ENCODE measurements around the gene NDST3. TPM values are rescaled to one million over a fixed set of nuclear protein-coding genes. Genes with fewer than 3 reads are reported as not detected.

Gene NDST3
- total and polyA plus RNA-seq, 5 donors from 2014 or later: not detected

- Mint-ChIP-seq H3K4me1 (no peaks in the 10 kb centered on the region), H3K4me3 (no peak overlapping the region), H3K36me3 (no peaks in the 10 kb centered on the region), H3K27ac (no peak overlapping the region), H3K9me3 (peaks cover 0 to 5% (median 1%) of the 10 kb centered on the region in 7 donors), H3K27me3 (no peaks in the 10 kb centered on the region)
- ATAC-seq (ENCODE audit: low read depth in 2 of 2) (no peak), DNase-seq (no peak)
- Histone ChIP-seq H3K27ac (ENCODE audit: insufficient read depth, low read length, poor library complexity, severe bottlenecking) (no peak overlapping the region), H3K4me3 (ENCODE audit: low read depth, low read length) (no peak overlapping the region), H3K36me3 (ENCODE audit: control insufficient read depth, insufficient read depth, low read length) (no peaks in the 10 kb centered on the region), H3K4me1 (ENCODE audit: control insufficient read depth, insufficient read depth, low read length, poor library complexity, severe bottlenecking) (no peaks in the 10 kb centered on the region), H3K27me3 (ENCODE audit: control insufficient read depth, insufficient read depth, low read length) (no peaks in the 10 kb centered on the region), H3K9me3 (ENCODE audit: control insufficient read depth in 2 of 2, low read length in 2 of 2) (no peaks in the 10 kb centered on the region)
These were observed 80.4 kb downstream of the NDST3 start for GRCh38 chr4:118114720-118115119.

- no peak overlapping the region for H3K4me3 Mint-ChIP-seq
- DNase-seq: no peak
- Histone ChIP-seq H3K9me3 (ENCODE audit: control insufficient read depth in 2 of 2, low read length in 2 of 2) (no peaks in the 10 kb centered on the region), H3K27me3 (ENCODE audit: control insufficient read depth, insufficient read depth, low read length) (no peaks in the 10 kb centered on the region), H3K27ac (ENCODE audit: insufficient read depth, low read length, poor library complexity, severe bottlenecking) (no peak overlapping the region), H3K4me1 (ENCODE audit: control insufficient read depth, insufficient read depth, low read length, poor library complexity, severe bottlenecking) (no peaks in the 10 kb centered on the region), H3K36me3 (ENCODE audit: control insufficient read depth, insufficient read depth, low read length) (no peaks in the 10 kb centered on the region), H3K4me3 (ENCODE audit: low read depth, low read length) (no peak overlapping the region)
- H3K36me3 Mint-ChIP-seq: no peaks in the 10 kb centered on the region
- H3K4me1 Mint-ChIP-seq: no peaks in the 10 kb centered on the region
- no peak for ATAC-seq (ENCODE audit: low read depth in 2 of 2)
- no peaks in the 10 kb centered on the region for H3K27me3 Mint-ChIP-seq
- H3K9me3 Mint-ChIP-seq: peaks cover 0 to 4% (median 0%) of the 10 kb centered on the region in 7 donors
- H3K27ac Mint-ChIP-seq: no peak overlapping the region
These were observed 86.0 kb downstream of the NDST3 start for GRCh38 chr4:118120120-118120760.

- Histone ChIP-seq H3K36me3 (ENCODE audit: control insufficient read depth, insufficient read depth, low read length) (no peaks in the 10 kb centered on the region), H3K27me3 (ENCODE audit: control insufficient read depth, insufficient read depth, low read length) (no peaks in the 10 kb centered on the region), H3K4me1 (ENCODE audit: control insufficient read depth, insufficient read depth, low read length, poor library complexity, severe bottlenecking) (no peaks in the 10 kb centered on the region), H3K27ac (ENCODE audit: insufficient read depth, low read length, poor library complexity, severe bottlenecking) (no peak overlapping the region), H3K4me3 (ENCODE audit: low read depth, low read length) (no peak overlapping the region), H3K9me3 (ENCODE audit: control insufficient read depth in 2 of 2, low read length in 2 of 2) (no peaks in the 10 kb centered on the region)
- Mint-ChIP-seq H3K36me3 (no peaks in the 10 kb centered on the region), H3K4me3 (no peak overlapping the region), H3K27ac (no peak overlapping the region), H3K9me3 (peaks cover 0 to 9% (median 5%) of the 10 kb centered on the region in 7 donors), H3K4me1 (no peaks in the 10 kb centered on the region), H3K27me3 (no peaks in the 10 kb centered on the region)
- no peak for ATAC-seq (ENCODE audit: low read depth in 2 of 2)
- no peak for DNase-seq
These were observed 90.7 kb downstream of the NDST3 start for GRCh38 chr4:118124997-118125396.

- Mint-ChIP-seq H3K27me3 (no peaks in the 10 kb centered on the region), H3K4me3 (no peak overlapping the region), H3K9me3 (peaks cover 0 to 2% (median 1%) of the 10 kb centered on the region in 7 donors), H3K36me3 (no peaks in the 10 kb centered on the region), H3K27ac (no peak overlapping the region), H3K4me1 (no peaks in the 10 kb centered on the region)
- H3K9me3 ChIP-seq (ENCODE audit: control insufficient read depth in 2 of 2, low read length in 2 of 2): no peaks in the 10 kb centered on the region
- ATAC-seq (ENCODE audit: low read depth in 2 of 2) (no peak), DNase-seq (no peak)
- H3K36me3 ChIP-seq (ENCODE audit: control insufficient read depth, insufficient read depth, low read length): no peaks in the 10 kb centered on the region
- no peak overlapping the region for H3K4me3 ChIP-seq (ENCODE audit: low read depth, low read length)
- H3K27me3 ChIP-seq (ENCODE audit: control insufficient read depth, insufficient read depth, low read length): no peaks in the 10 kb centered on the region
- H3K27ac ChIP-seq (ENCODE audit: insufficient read depth, low read length, poor library complexity, severe bottlenecking): no peak overlapping the region
- no peaks in the 10 kb centered on the region for H3K4me1 ChIP-seq (ENCODE audit: control insufficient read depth, insufficient read depth, low read length, poor library complexity, severe bottlenecking)
These were observed 105.0 kb downstream of the NDST3 start for GRCh38 chr4:118139241-118139640.

- Histone ChIP-seq H3K4me1 (ENCODE audit: control insufficient read depth, insufficient read depth, low read length, poor library complexity, severe bottlenecking) (no peaks in the 10 kb centered on the region), H3K36me3 (ENCODE audit: control insufficient read depth, insufficient read depth, low read length) (no peaks in the 10 kb centered on the region), H3K27ac (ENCODE audit: insufficient read depth, low read length, poor library complexity, severe bottlenecking) (no peak overlapping the region), H3K9me3 (ENCODE audit: control insufficient read depth in 2 of 2, low read length in 2 of 2) (no peaks in the 10 kb centered on the region), H3K27me3 (ENCODE audit: control insufficient read depth, insufficient read depth, low read length) (no peaks in the 10 kb centered on the region), H3K4me3 (ENCODE audit: low read depth, low read length) (no peak overlapping the region)
- no peaks in the 10 kb centered on the region for H3K4me1 Mint-ChIP-seq
- no peak overlapping the region for H3K4me3 Mint-ChIP-seq
- no peaks in the 10 kb centered on the region for H3K36me3 Mint-ChIP-seq
- DNase-seq: no peak
- no peak for ATAC-seq (ENCODE audit: low read depth in 2 of 2)
- no peaks in the 10 kb centered on the region for H3K27me3 Mint-ChIP-seq
- H3K27ac Mint-ChIP-seq: no peak overlapping the region
- peaks cover 0 to 3% (median 1%) of the 10 kb centered on the region in 7 donors for H3K9me3 Mint-ChIP-seq
These were observed 107.0 kb downstream of the NDST3 start for GRCh38 chr4:118141240-118141639.

- Mint-ChIP-seq H3K4me1 (no peaks in the 10 kb centered on the region), H3K4me3 (no peak overlapping the region), H3K27ac (no peak overlapping the region), H3K27me3 (no peaks in the 10 kb centered on the region), H3K36me3 (no peaks in the 10 kb centered on the region), H3K9me3 (peaks cover 0 to 4% (median 1%) of the 10 kb centered on the region in 7 donors)
- no peak overlapping the region for H3K27ac ChIP-seq (ENCODE audit: insufficient read depth, low read length, poor library complexity, severe bottlenecking)
- H3K36me3 ChIP-seq (ENCODE audit: control insufficient read depth, insufficient read depth, low read length): no peaks in the 10 kb centered on the region
- DNase-seq (no peak), ATAC-seq (ENCODE audit: low read depth in 2 of 2) (no peak)
- no peaks in the 10 kb centered on the region for H3K4me1 ChIP-seq (ENCODE audit: control insufficient read depth, insufficient read depth, low read length, poor library complexity, severe bottlenecking)
- no peak overlapping the region for H3K4me3 ChIP-seq (ENCODE audit: low read depth, low read length)
- peaks cover 0 to 4% of the 10 kb centered on the region in 2 experiments for H3K9me3 ChIP-seq (ENCODE audit: control insufficient read depth in 2 of 2, low read length in 2 of 2)
- no peaks in the 10 kb centered on the region for H3K27me3 ChIP-seq (ENCODE audit: control insufficient read depth, insufficient read depth, low read length)
These were observed 120.4 kb downstream of the NDST3 start for GRCh38 chr4:118154649-118155048.

GRCh38 chr4:118155516-118155915, 121.2 kb downstream of the NDST3 start:
- H3K9me3 ChIP-seq (ENCODE audit: control insufficient read depth in 2 of 2, low read length in 2 of 2): peaks cover 0 to 4% of the 10 kb centered on the region in 2 experiments
- H3K36me3 ChIP-seq (ENCODE audit: control insufficient read depth, insufficient read depth, low read length): no peaks in the 10 kb centered on the region
- H3K27ac Mint-ChIP-seq: no peak overlapping the region
- no peaks in the 10 kb centered on the region for H3K36me3 Mint-ChIP-seq
- H3K9me3 Mint-ChIP-seq: peaks cover 0 to 5% (median 1%) of the 10 kb centered on the region in 7 donors
- H3K4me3 Mint-ChIP-seq: no peak overlapping the region
- no peak overlapping the region for H3K4me3 ChIP-seq (ENCODE audit: low read depth, low read length)
- H3K27me3 Mint-ChIP-seq: no peaks in the 10 kb centered on the region
- H3K4me1 Mint-ChIP-seq: no peaks in the 10 kb centered on the region
- H3K27ac ChIP-seq (ENCODE audit: insufficient read depth, low read length, poor library complexity, severe bottlenecking): no peak overlapping the region
- no peaks in the 10 kb centered on the region for H3K4me1 ChIP-seq (ENCODE audit: control insufficient read depth, insufficient read depth, low read length, poor library complexity, severe bottlenecking)
- ATAC-seq (ENCODE audit: low read depth in 2 of 2): no peak
- DNase-seq: no peak
- no peaks in the 10 kb centered on the region for H3K27me3 ChIP-seq (ENCODE audit: control insufficient read depth, insufficient read depth, low read length)

GRCh38 chr4:118158763-118159375, 124.6 kb downstream of the NDST3 start:
- Histone ChIP-seq H3K27ac (ENCODE audit: insufficient read depth, low read length, poor library complexity, severe bottlenecking) (no peak overlapping the region), H3K27me3 (ENCODE audit: control insufficient read depth, insufficient read depth, low read length) (no peaks in the 10 kb centered on the region), H3K36me3 (ENCODE audit: control insufficient read depth, insufficient read depth, low read length) (no peaks in the 10 kb centered on the region), H3K4me1 (ENCODE audit: control insufficient read depth, insufficient read depth, low read length, poor library complexity, severe bottlenecking) (no peaks in the 10 kb centered on the region), H3K9me3 (ENCODE audit: control insufficient read depth in 2 of 2, low read length in 2 of 2) (peaks cover 0 to 4% of the 10 kb centered on the region in 2 experiments), H3K4me3 (ENCODE audit: low read depth, low read length) (no peak overlapping the region)
- Mint-ChIP-seq H3K27me3 (no peaks in the 10 kb centered on the region), H3K4me1 (no peaks in the 10 kb centered on the region), H3K36me3 (no peaks in the 10 kb centered on the region), H3K27ac (no peak overlapping the region), H3K4me3 (no peak overlapping the region), H3K9me3 (peaks cover 0 to 5% (median 0%) of the 10 kb centered on the region in 7 donors)
- DNase-seq (no peak), ATAC-seq (ENCODE audit: low read depth in 2 of 2) (no peak)

All from CD4-positive, CD25-positive, alpha-beta regulatory T cell (primary cell).